Activated T-cell treated with anti-CD3 and anti-CD28 coated beads, Interleukin-2, amount 50 U/mL, for 72 hours (primary cell): ENCODE results near the gene ZFP91. TPM values are rescaled to one million over a fixed set of nuclear protein-coding genes. Genes with fewer than 3 reads are reported as not detected.
A peak's percentile ranks its signal among the peaks of the same experiment; 100 is the strongest.

ENCODE experiments used
- ATAC-seq, 2 donors: fragments of 150-1000 bp; cut with Tn5 transposase; replicated peaks in 1 of 2; 2 replicates each; pipeline ENCODE4 v1.10.0; 2021; ENCODE audit warnings: moderate library complexity in 2 of 2, mild to moderate bottlenecking in 1 of 2
- DNase-seq, 2 donors: peaks; one replicate each; pipeline ENCODE4 v3.0.0; 2021 to 2022; ENCODE audit warnings: mixed read lengths in 1 of 2
- H3K27ac Mint-ChIP-seq: one replicate; pipeline ENCODE4 v1.8.0; 2022; ENCODE audit warnings: mild to moderate bottlenecking, moderate library complexity, mixed read lengths
- H3K27me3 Mint-ChIP-seq: one replicate; pipeline ENCODE4 v1.8.0; 2022; ENCODE audit warnings: low read depth, mixed read lengths
- H3K36me3 Mint-ChIP-seq, 2 donors: one replicate each; pipeline ENCODE4 v1.8.0; 2022; ENCODE audit warnings: mixed read lengths in 2 of 2, mild to moderate bottlenecking in 1 of 2; ENCODE audit not compliant: insufficient read depth in 2 of 2
- H3K4me1 Mint-ChIP-seq: one replicate; pipeline ENCODE4 v1.8.0; 2022; ENCODE audit warnings: low read depth, mixed read lengths
- H3K4me3 Mint-ChIP-seq, 2 donors: one replicate each; pipeline ENCODE4 v1.8.0; 2022; ENCODE audit warnings: mild to moderate bottlenecking in 2 of 2, mixed read lengths in 2 of 2, moderate library complexity in 2 of 2
- H3K9me3 Mint-ChIP-seq, 2 donors: one replicate each; pipeline ENCODE4 v1.8.0; 2022; ENCODE audit warnings: mixed read lengths in 2 of 2
- total RNA-seq, 2 donors: library from RNA; stranded (reverse); gene quantifications; one replicate each; pipeline ENCODE4 v1.2.3, GENCODE V29; 2022

The ZFP91 gene
- total RNA-seq, 2 donors from 2014 or later, result 43.4 to 48.4 TPM

GRCh38 chr11:58641803-58642581, 63.1 kb downstream of the ZFP91 start:
- peaks cover 18% of the 10 kb centered on the region for H3K4me1 Mint-ChIP-seq
- H3K27me3 Mint-ChIP-seq, result no peaks in the 10 kb centered on the region
- DNase-seq (no peak), ATAC-seq (no peak)
- no peak overlapping the region for H3K27ac Mint-ChIP-seq
- peaks cover 6 to 7% of the 10 kb centered on the region in 2 donors for H3K9me3 Mint-ChIP-seq
- H3K36me3 Mint-ChIP-seq, result peaks cover 0 to 9% of the 10 kb centered on the region in 2 donors
- no peak overlapping the region for H3K4me3 Mint-ChIP-seq

- H3K36me3 Mint-ChIP-seq, result peaks cover 0 to 9% of the 10 kb centered on the region in 2 donors
- DNase-seq (no peak), ATAC-seq (no peak)
- H3K4me3 Mint-ChIP-seq, result no peak overlapping the region
- no peak overlapping the region for H3K27ac Mint-ChIP-seq
- no peaks in the 10 kb centered on the region for H3K27me3 Mint-ChIP-seq
- peaks cover 15% of the 10 kb centered on the region for H3K4me1 Mint-ChIP-seq
- H3K9me3 Mint-ChIP-seq, result peaks cover 6 to 7% of the 10 kb centered on the region in 2 donors
These were observed 67.0 kb downstream of the ZFP91 start for GRCh38 chr11:58645854-58646253.

- no peak for ATAC-seq
- DNase-seq, result no peak
- H3K27ac Mint-ChIP-seq, result no peak overlapping the region
- no peaks in the 10 kb centered on the region for H3K27me3 Mint-ChIP-seq
- H3K36me3 Mint-ChIP-seq, result peaks cover 0 to 9% of the 10 kb centered on the region in 2 donors
- peaks cover 6 to 7% of the 10 kb centered on the region in 2 donors for H3K9me3 Mint-ChIP-seq
- no peak overlapping the region for H3K4me3 Mint-ChIP-seq
- H3K4me1 Mint-ChIP-seq, result peaks cover 12% of the 10 kb centered on the region
These were observed 68.4 kb downstream of the ZFP91 start for GRCh38 chr11:58647141-58647699.

- no peak for DNase-seq
- Mint-ChIP-seq H3K36me3 (peaks cover 0 to 9% of the 10 kb centered on the region in 2 donors), H3K4me1 (peaks cover 12% of the 10 kb centered on the region), H3K27ac (no peak overlapping the region), H3K27me3 (no peaks in the 10 kb centered on the region), H3K4me3 (no peak overlapping the region), H3K9me3 (peaks cover 6 to 7% of the 10 kb centered on the region in 2 donors)
- no peak for ATAC-seq
These were observed 69.0 kb downstream of the ZFP91 start for GRCh38 chr11:58647866-58648265.

- H3K4me1 Mint-ChIP-seq, result peaks cover 24% of the 10 kb centered on the region
- DNase-seq (no peak), ATAC-seq (no peak)
- H3K4me3 Mint-ChIP-seq, result no peak overlapping the region
- H3K9me3 Mint-ChIP-seq, result peaks cover under 1 to 6% of the 10 kb centered on the region in 2 donors
- no peak overlapping the region for H3K27ac Mint-ChIP-seq
- no peaks in the 10 kb centered on the region for H3K27me3 Mint-ChIP-seq
- H3K36me3 Mint-ChIP-seq, result peaks cover 0 to 9% of the 10 kb centered on the region in 2 donors
These were observed 70.8 kb downstream of the ZFP91 start for GRCh38 chr11:58649623-58650022.

GRCh38 chr11:58650496-58650895, 71.6 kb downstream of the ZFP91 start:
- no peak overlapping the region for H3K27ac Mint-ChIP-seq

GRCh38 chr11:58652726-58653280, 73.9 kb downstream of the ZFP91 start:
- Mint-ChIP-seq H3K4me3 (no peak overlapping the region), H3K36me3 (no peaks in the 10 kb centered on the region), H3K27me3 (no peaks in the 10 kb centered on the region), H3K9me3 (no peaks in the 10 kb centered on the region), H3K27ac (no peak overlapping the region), H3K4me1 (peaks cover 24% of the 10 kb centered on the region)
- DNase-seq (no peak), ATAC-seq (no peak)

More at GRCh38 chr11:58650496-58650895, 71.6 kb downstream of the ZFP91 start:
- no peak overlapping the region for H3K4me3 Mint-ChIP-seq
- no peak for DNase-seq
- H3K9me3 Mint-ChIP-seq, result peaks cover 0 to 5% of the 10 kb centered on the region in 2 donors
- no peaks in the 10 kb centered on the region for H3K27me3 Mint-ChIP-seq
- no peak for ATAC-seq
- peaks cover 0 to 9% of the 10 kb centered on the region in 2 donors for H3K36me3 Mint-ChIP-seq
- H3K4me1 Mint-ChIP-seq, result peaks cover 32% of the 10 kb centered on the region

- peak; percentile 82 to 88 for ATAC-seq
- Mint-ChIP-seq H3K4me1 (peaks cover 26% of the 10 kb centered on the region), H3K27ac (no peak overlapping the region), H3K27me3 (no peaks in the 10 kb centered on the region), H3K36me3 (no peaks in the 10 kb centered on the region), H3K4me3 (peak overlapping the region; percentile 22 to 55), H3K9me3 (no peaks in the 10 kb centered on the region)
- peak; percentile 80 to 83 for DNase-seq
These were observed 75.4 kb downstream of the ZFP91 start for GRCh38 chr11:58654079-58654907.

GRCh38 chr11:58654908-58655296, 76.0 kb downstream of the ZFP91 start:
- H3K4me3 Mint-ChIP-seq, result peak overlapping the region; percentile 6 to 55
- ATAC-seq (peak; percentile 90 to 94), DNase-seq (peak; percentile 7 to 14)
- H3K36me3 Mint-ChIP-seq, result no peaks in the 10 kb centered on the region
- no peaks in the 10 kb centered on the region for H3K9me3 Mint-ChIP-seq
- peaks cover 31% of the 10 kb centered on the region for H3K4me1 Mint-ChIP-seq
- no peak overlapping the region for H3K27ac Mint-ChIP-seq
- no peaks in the 10 kb centered on the region for H3K27me3 Mint-ChIP-seq

- Mint-ChIP-seq H3K36me3 (no peaks in the 10 kb centered on the region), H3K9me3 (no peaks in the 10 kb centered on the region), H3K4me1 (peaks cover 36% of the 10 kb centered on the region)
These were observed 77.5 kb downstream of the ZFP91 start for GRCh38 chr11:58656348-58656747.

GRCh38 chr11:58658623-58659022, 79.8 kb downstream of the ZFP91 start:
- H3K27ac Mint-ChIP-seq, result no peak overlapping the region
- peaks cover 35% of the 10 kb centered on the region for H3K4me1 Mint-ChIP-seq
- no peaks in the 10 kb centered on the region for H3K9me3 Mint-ChIP-seq

More at GRCh38 chr11:58656348-58656747, 77.5 kb downstream of the ZFP91 start:
- H3K4me3 Mint-ChIP-seq, result no peak overlapping the region
- no peaks in the 10 kb centered on the region for H3K27me3 Mint-ChIP-seq
- H3K27ac Mint-ChIP-seq, result no peak overlapping the region
- DNase-seq (no peak), ATAC-seq (no peak)

GRCh38 chr11:58659404-58659803, 80.5 kb downstream of the ZFP91 start:
- ATAC-seq (peak in 1 of 2 donors; percentile 48), DNase-seq (no peak)
- no peaks in the 10 kb centered on the region for H3K36me3 Mint-ChIP-seq
- no peaks in the 10 kb centered on the region for H3K9me3 Mint-ChIP-seq
- H3K27ac Mint-ChIP-seq, result no peak overlapping the region
- no peaks in the 10 kb centered on the region for H3K27me3 Mint-ChIP-seq
- H3K4me1 Mint-ChIP-seq, result peaks cover 27% of the 10 kb centered on the region
- H3K4me3 Mint-ChIP-seq, result no peak overlapping the region

More at GRCh38 chr11:58658623-58659022, 79.8 kb downstream of the ZFP91 start:
- Mint-ChIP-seq H3K36me3 (no peaks in the 10 kb centered on the region), H3K4me3 (no peak overlapping the region), H3K27me3 (no peaks in the 10 kb centered on the region)
- ATAC-seq (no peak), DNase-seq (no peak)
